ENCODE data around the gene GNAL. TPM values are rescaled to one million over a fixed set of nuclear protein-coding genes. Genes with fewer than 3 reads are reported as not detected.

GNAL gene
- total RNA-seq, 1 experiment from 2014 or later: 28.4 TPM

DNA sequence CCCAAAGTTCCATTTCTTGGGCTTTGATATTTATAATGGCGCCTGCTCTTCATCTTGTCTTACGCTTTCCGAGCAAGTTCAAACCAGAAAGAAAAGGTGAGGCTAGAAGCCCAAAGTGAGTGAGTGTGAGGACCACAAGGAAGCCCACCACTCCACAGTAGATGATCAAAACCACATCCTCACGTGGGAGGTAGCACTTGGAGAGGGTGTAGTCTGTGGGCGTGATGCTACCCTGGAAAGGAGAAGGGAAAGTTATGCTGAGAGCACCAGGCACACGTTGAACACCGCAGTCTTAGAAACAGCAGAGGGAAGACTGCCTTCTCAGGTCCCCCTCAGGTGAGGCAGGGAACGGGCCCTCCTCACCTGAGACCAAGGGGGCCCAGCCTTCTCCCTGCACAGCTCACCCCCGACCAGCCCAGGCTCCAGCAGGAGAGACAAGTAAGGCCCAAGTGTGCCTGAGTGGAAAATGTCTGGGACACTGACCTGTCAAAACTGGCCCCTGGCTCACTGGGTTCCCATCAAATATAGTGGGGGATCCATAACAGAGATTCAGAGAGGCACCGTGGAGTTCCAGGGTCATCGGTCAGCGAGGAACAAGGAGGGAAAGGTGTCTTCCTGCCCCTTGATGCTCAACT, 195.4 kb downstream of the GNAL start:
- peak overlapping the region; percentile 80 for H3K27ac Mint-ChIP-seq (ENCODE audit: unreplicated experiment)
- CTCF ChIA-PET: interaction anchor here (1.3 kb wide), 1 partner anchor 96 kb away, joined by 5 read pairs; the partner anchor contains the start of gene IMPA2
- no peaks in the 10 kb centered on the region for H3K27me3 ChIP-seq (replicated peaks; ENCODE audit: control insufficient read depth, insufficient read depth, low read length)

DNA sequence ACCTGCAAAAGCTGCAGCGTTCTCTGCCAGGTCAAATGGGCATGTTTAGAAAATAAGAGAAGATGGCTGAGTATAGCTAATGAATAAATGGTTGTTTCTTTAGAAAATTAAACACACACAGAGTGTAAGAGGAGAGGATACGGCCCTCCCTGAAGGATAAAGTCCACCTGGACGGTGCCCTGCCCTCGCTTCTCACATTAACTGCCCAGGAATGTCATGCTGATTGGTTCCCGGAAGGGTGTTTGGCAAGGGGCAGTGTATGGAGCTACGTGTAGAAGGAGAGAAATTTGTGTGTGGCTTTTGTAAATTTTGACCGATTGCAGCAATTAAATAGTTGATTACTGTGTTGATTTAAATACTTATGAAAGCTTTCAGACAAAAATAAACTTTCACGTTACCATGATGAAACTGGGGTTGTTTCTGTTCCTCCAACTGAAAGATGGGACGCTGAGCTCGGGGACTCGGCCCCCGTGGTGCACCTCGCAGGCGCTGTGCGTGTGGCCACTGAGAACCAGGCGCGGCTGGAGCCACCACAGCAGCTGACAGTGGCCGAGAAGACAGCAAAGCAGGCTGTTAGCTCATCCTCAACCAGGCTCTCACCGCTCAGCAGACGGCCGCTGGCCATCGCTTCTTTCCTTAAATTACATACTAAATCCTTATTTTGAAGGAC, 196.3 kb downstream of the GNAL start:
- Histone ChIP-seq H3K4me1 (peaks cover 70% of the 10 kb centered on the region), H3K4me3 (ENCODE audit: low read depth, low read length) (no peak overlapping the region), H3K27me3 (replicated peaks; ENCODE audit: control insufficient read depth, insufficient read depth, low read length) (no peaks in the 10 kb centered on the region), H3K36me3 (ENCODE audit: control insufficient read depth, insufficient read depth, low read length) (no peaks in the 10 kb centered on the region; the same call in 1 of the 2 replicates), H3K9me3 (no peaks in the 10 kb centered on the region)
- DNase-seq: peak; percentile 54 to 64
- Mint-ChIP-seq H3K27ac (ENCODE audit: unreplicated experiment) (peak overlapping the region; percentile 80), H3K4me1 (ENCODE audit: low read depth, unreplicated experiment) (peaks cover 51% of the 10 kb centered on the region), H3K27me3 (ENCODE audit: insufficient read depth, unreplicated experiment) (no peaks in the 10 kb centered on the region), H3K36me3 (ENCODE audit: insufficient read depth, unreplicated experiment) (peaks cover 51% of the 10 kb centered on the region), H3K9me3 (ENCODE audit: unreplicated experiment) (no peaks in the 10 kb centered on the region), H3K4me3 (ENCODE audit: unreplicated experiment) (peak overlapping the region; percentile 12)
- no TSS peak for BruUV-seq (replicated peaks)
- intact Hi-C loops (cut with micrococcal nuclease; ENCODE audit: unreplicated experiment): loop anchor here (5.0 kb wide), 1 partner anchor 33 kb away; the partner anchor contains the start of gene CHMP1B
- ChIA-PET CTCF (interaction anchor here (1.0 to 1.3 kb wide), 2 partner anchors 96 to 108 kb away, joined by 3 to 5 read pairs; partner anchors contain the start of gene IMPA2), POLR2A (interaction anchor here (0.6 to 1.0 kb wide), 3 partner anchors 23 to 95 kb away, joined by 3 to 6 read pairs (median 3); partner anchors contain the start of gene MPPE1)
- TF ChIP-seq, protein P1, sequence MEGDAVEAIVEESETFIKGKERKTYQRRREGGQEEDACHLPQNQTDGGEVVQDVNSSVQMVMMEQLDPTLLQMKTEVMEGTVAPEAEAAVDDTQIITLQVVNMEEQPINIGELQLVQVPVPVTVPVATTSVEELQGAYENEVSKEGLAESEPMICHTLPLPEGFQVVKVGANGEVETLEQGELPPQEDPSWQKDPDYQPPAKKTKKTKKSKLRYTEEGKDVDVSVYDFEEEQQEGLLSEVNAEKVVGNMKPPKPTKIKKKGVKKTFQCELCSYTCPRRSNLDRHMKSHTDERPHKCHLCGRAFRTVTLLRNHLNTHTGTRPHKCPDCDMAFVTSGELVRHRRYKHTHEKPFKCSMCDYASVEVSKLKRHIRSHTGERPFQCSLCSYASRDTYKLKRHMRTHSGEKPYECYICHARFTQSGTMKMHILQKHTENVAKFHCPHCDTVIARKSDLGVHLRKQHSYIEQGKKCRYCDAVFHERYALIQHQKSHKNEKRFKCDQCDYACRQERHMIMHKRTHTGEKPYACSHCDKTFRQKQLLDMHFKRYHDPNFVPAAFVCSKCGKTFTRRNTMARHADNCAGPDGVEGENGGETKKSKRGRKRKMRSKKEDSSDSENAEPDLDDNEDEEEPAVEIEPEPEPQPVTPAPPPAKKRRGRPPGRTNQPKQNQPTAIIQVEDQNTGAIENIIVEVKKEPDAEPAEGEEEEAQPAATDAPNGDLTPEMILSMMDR (IDR thresholded peaks at IDR 0.05; ENCODE audit: insufficient read depth in 1 of 2, low read depth in 1 of 2, low read length in 1 of 2, severe bottlenecking in 1 of 2, unreplicated experiment in 1 of 2): no peak

More for the DNA sequence above, 195.4 kb downstream of the GNAL start:
- POLR2A ChIA-PET: no interaction called here
- H3K9me3 Mint-ChIP-seq (ENCODE audit: unreplicated experiment): no peaks in the 10 kb centered on the region
- H3K36me3 Mint-ChIP-seq (ENCODE audit: insufficient read depth, unreplicated experiment): peaks cover 44% of the 10 kb centered on the region
- H3K9me3 ChIP-seq: no peaks in the 10 kb centered on the region
- no peak overlapping the region for H3K4me3 ChIP-seq (ENCODE audit: low read depth, low read length)
- TF ChIP-seq, protein P1 (IDR thresholded peaks at IDR 0.05; ENCODE audit: insufficient read depth in 1 of 2, low read depth in 1 of 2, low read length in 1 of 2, severe bottlenecking in 1 of 2, unreplicated experiment in 1 of 2): no peak
- intact Hi-C loops (cut with micrococcal nuclease; ENCODE audit: unreplicated experiment): loop anchor here (5.0 kb wide), 1 partner anchor 32 kb away; the partner anchor contains the start of gene CHMP1B
- no TSS peak for BruUV-seq (replicated peaks)
- H3K4me1 Mint-ChIP-seq (ENCODE audit: low read depth, unreplicated experiment): peaks cover 51% of the 10 kb centered on the region
- no peaks in the 10 kb centered on the region for H3K27me3 Mint-ChIP-seq (ENCODE audit: insufficient read depth, unreplicated experiment)
- no peak overlapping the region for H3K4me3 Mint-ChIP-seq (ENCODE audit: unreplicated experiment)
- H3K4me1 ChIP-seq: peaks cover 70% of the 10 kb centered on the region
- no peak for DNase-seq
- H3K36me3 ChIP-seq (ENCODE audit: control insufficient read depth, insufficient read depth, low read length): no peaks in the 10 kb centered on the region; the same call in 1 of the 2 replicates

DNA sequence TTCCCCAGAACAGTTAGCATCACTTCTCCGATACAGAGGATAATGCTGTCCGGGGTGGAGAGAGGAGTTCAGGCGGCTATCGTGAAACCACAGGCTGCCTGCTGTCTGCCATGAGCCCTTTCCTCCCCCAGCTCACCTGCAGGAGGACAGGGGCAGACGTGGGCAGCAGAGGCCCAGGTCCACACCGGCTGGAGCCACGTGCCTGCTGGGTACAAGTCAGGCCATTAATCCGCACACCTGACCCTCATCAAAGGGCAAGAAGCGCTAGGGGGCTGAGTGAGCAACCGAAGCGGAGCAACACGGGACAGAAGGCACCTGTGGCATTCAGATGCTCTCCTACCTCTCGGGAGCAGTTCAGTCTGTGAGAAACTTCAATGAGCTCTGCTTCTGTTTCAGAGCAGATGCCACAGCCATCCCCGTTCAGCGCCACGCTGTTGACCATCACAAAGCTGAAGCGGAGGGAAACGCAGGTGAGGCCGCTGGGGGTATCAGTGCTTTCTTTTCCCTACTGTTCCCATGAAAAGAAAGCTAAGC, 197.6 kb downstream of the GNAL start:
- Histone ChIP-seq H3K36me3 (ENCODE audit: control insufficient read depth, insufficient read depth, low read length) (no peaks in the 10 kb centered on the region), H3K9me3 (no peaks in the 10 kb centered on the region), H3K4me1 (peaks cover 61% of the 10 kb centered on the region), H3K27me3 (replicated peaks; ENCODE audit: control insufficient read depth, insufficient read depth, low read length) (no peaks in the 10 kb centered on the region), H3K4me3 (ENCODE audit: low read depth, low read length) (no peak overlapping the region)
- no peaks in the 10 kb centered on the region for H3K27me3 Mint-ChIP-seq (ENCODE audit: insufficient read depth, unreplicated experiment)
- BruUV-seq (replicated peaks): no TSS peak
- TF ChIP-seq, protein P1 (IDR thresholded peaks at IDR 0.05; ENCODE audit: insufficient read depth in 1 of 2, low read depth in 1 of 2, low read length in 1 of 2, severe bottlenecking in 1 of 2, unreplicated experiment in 1 of 2): no peak
- DNase-seq: no peak
- intact Hi-C loops (cut with micrococcal nuclease; ENCODE audit: unreplicated experiment): loop anchor here (1.0 to 5.0 kb wide), 5 partner anchors 22 to 94 kb away; partner anchors contain the start of genes CHMP1B, IMPA2 and MPPE1
- H3K36me3 Mint-ChIP-seq (ENCODE audit: insufficient read depth, unreplicated experiment): peaks cover 48% of the 10 kb centered on the region
- no peaks in the 10 kb centered on the region for H3K9me3 Mint-ChIP-seq (ENCODE audit: unreplicated experiment)
- POLR2A ChIA-PET: interaction anchor here (1.6 kb wide), 1 partner anchor 94 kb away, joined by 5 read pairs; no protein-coding TSS in a partner anchor
- H3K4me1 Mint-ChIP-seq (ENCODE audit: low read depth, unreplicated experiment): peaks cover 41% of the 10 kb centered on the region
- CTCF ChIA-PET: interaction anchor here (1.2 to 1.3 kb wide), 2 partner anchors 39 to 109 kb away, joined by 4 to 6 read pairs; no protein-coding TSS in a partner anchor
- H3K27ac Mint-ChIP-seq (ENCODE audit: unreplicated experiment): peak overlapping the region; percentile 78
- no peak overlapping the region for H3K4me3 Mint-ChIP-seq (ENCODE audit: unreplicated experiment)

Data from Caco-2 (cell line).